Ishikawa (cell line): Measurements from ENCODE around the gene TSPAN8.

Source experiments
- CEBPB ChIP-seq: IDR thresholded peaks from 2 replicates; pipeline ENCODE4 v1.6.1; 2012
- CREB1 ChIP-seq: IDR thresholded peaks from 2 replicates; pipeline ENCODE4 v1.6.1; 2012; ENCODE audit warnings: low read depth
- EGR1 ChIP-seq: IDR thresholded peaks from 2 replicates; pipeline ENCODE4 v1.6.1; 2012
- EP300 ChIP-seq: IDR thresholded peaks from 2 replicates; pipeline ENCODE4 v1.6.1; 2012; ENCODE audit warnings: borderline replicate concordance
- FOXM1 ChIP-seq: IDR thresholded peaks from 2 replicates; pipeline ENCODE4 v1.6.1; 2012; ENCODE audit warnings: low read depth, borderline replicate concordance
- NFIC ChIP-seq: IDR thresholded peaks from 2 replicates; pipeline ENCODE4 v1.6.1; 2012
- RAD21 ChIP-seq: IDR thresholded peaks from 2 replicates; pipeline ENCODE4 v1.6.1; 2012; ENCODE audit warnings: low read depth
- TAF1 ChIP-seq: IDR thresholded peaks from 2 replicates; pipeline ENCODE4 v1.6.1; 2012; ENCODE audit warnings: low read depth, mild to moderate bottlenecking
- TCF12 ChIP-seq: IDR thresholded peaks from 2 replicates; pipeline ENCODE4 v1.6.1; 2012; ENCODE audit warnings: low read depth
- TEAD4 ChIP-seq: IDR thresholded peaks from 2 replicates; pipeline ENCODE4 v1.6.1; 2012
- YY1 ChIP-seq: IDR thresholded peaks from 2 replicates; pipeline ENCODE4 v1.6.1; 2012; ENCODE audit warnings: low read depth
- ZBTB7A ChIP-seq: IDR thresholded peaks from 2 replicates; pipeline ENCODE4 v1.6.1; 2012; ENCODE audit warnings: low read depth
- TF ChIP-seq, protein P1 (sequence below): IDR thresholded peaks from 2 replicates; pipeline ENCODE4 v1.6.1; 2012; ENCODE audit warnings: low read depth, mild to moderate bottlenecking
- TF ChIP-seq, protein P2 (sequence below): IDR thresholded peaks from 2 replicates; pipeline ENCODE4 v1.6.1; 2012
- TF ChIP-seq, protein P3 (sequence below): IDR thresholded peaks from 2 replicates; pipeline ENCODE4 v1.6.1; 2012

The TSPAN8 gene

DNA sequence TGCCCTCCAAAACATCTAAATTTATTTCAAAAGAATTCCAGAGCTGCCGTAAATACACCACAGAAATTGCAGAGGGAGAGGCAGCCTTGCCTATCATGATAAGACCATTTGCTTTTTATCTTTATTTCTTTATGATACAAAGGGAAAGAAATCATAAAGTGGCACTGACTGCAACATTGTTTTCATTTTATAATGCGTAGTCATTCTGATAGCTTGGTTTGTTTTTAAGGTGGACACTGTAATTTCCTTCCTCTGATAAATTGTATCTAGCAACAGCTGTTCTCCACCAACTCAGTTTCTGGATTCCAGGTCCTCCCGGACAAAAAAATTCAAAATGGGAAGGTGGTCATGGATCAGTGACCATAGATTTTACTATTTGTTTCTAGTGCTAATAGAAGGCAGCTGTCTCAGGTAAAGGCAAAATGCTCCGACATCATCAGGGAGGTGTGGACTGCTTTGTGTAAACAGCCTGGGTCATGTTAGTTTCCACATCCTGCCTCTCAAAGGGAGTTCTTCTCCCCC lies 623 bp upstream of the TSPAN8 start:
- TF ChIP-seq EP300 (no peak), FOXM1 (no peak), EGR1 (no peak), TEAD4 (no peak), YY1 (no peak), TCF12 (no peak), NFIC (no peak), RAD21 (no peak), TAF1 (no peak), CEBPB (no peak), CREB1 (no peak), ZBTB7A (no peak)
- TF ChIP-seq, protein P1, sequence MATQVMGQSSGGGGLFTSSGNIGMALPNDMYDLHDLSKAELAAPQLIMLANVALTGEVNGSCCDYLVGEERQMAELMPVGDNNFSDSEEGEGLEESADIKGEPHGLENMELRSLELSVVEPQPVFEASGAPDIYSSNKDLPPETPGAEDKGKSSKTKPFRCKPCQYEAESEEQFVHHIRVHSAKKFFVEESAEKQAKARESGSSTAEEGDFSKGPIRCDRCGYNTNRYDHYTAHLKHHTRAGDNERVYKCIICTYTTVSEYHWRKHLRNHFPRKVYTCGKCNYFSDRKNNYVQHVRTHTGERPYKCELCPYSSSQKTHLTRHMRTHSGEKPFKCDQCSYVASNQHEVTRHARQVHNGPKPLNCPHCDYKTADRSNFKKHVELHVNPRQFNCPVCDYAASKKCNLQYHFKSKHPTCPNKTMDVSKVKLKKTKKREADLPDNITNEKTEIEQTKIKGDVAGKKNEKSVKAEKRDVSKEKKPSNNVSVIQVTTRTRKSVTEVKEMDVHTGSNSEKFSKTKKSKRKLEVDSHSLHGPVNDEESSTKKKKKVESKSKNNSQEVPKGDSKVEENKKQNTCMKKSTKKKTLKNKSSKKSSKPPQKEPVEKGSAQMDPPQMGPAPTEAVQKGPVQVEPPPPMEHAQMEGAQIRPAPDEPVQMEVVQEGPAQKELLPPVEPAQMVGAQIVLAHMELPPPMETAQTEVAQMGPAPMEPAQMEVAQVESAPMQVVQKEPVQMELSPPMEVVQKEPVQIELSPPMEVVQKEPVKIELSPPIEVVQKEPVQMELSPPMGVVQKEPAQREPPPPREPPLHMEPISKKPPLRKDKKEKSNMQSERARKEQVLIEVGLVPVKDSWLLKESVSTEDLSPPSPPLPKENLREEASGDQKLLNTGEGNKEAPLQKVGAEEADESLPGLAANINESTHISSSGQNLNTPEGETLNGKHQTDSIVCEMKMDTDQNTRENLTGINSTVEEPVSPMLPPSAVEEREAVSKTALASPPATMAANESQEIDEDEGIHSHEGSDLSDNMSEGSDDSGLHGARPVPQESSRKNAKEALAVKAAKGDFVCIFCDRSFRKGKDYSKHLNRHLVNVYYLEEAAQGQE: no peak
- TF ChIP-seq, protein P2, sequence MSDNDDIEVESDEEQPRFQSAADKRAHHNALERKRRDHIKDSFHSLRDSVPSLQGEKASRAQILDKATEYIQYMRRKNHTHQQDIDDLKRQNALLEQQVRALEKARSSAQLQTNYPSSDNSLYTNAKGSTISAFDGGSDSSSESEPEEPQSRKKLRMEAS: no peak
- TF ChIP-seq, protein P3, sequence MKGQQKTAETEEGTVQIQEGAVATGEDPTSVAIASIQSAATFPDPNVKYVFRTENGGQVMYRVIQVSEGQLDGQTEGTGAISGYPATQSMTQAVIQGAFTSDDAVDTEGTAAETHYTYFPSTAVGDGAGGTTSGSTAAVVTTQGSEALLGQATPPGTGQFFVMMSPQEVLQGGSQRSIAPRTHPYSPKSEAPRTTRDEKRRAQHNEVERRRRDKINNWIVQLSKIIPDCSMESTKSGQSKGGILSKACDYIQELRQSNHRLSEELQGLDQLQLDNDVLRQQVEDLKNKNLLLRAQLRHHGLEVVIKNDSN: no peak

DNA sequence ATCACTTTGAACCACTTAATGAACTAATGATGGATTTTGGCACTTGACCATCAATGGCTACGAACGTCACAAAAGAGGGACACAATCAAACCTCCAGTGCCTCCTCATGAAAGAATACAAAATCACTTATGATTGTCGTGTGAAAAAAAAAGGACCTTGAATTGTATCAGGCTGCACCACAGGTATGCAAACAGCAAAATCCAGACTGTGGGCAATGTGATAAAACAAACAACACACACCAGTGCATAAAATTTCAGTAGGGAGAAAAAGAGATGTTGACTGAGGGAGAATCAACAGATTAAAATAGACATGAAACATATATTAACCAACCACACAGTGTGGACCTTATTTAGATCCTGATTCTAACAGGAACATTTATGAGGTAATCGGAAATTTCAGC lies 2.6 kb downstream of the TSPAN8 start:
- TF ChIP-seq TCF12: no peak

- no peak for TF ChIP-seq NFIC
Observed at GRCh38 chr12:71152851-71153250, 4.9 kb downstream of the TSPAN8 start.

- TF ChIP-seq, protein P2: no peak
- TF ChIP-seq RAD21: no peak
- no peak for TF ChIP-seq ZBTB7A
- no peak for TF ChIP-seq YY1
- no peak for TF ChIP-seq TCF12
Observed at GRCh38 chr12:71144682-71145081, 13.1 kb downstream of the TSPAN8 start.

GRCh38 chr12:71142956-71143355 lies 14.8 kb downstream of the TSPAN8 start:
- TF ChIP-seq NFIC: no peak
- no peak for TF ChIP-seq RAD21
- no peak for TF ChIP-seq FOXM1
- no peak for TF ChIP-seq ZBTB7A
- no peak for TF ChIP-seq TEAD4
- no peak for TF ChIP-seq CREB1
- no peak for TF ChIP-seq TAF1
- TF ChIP-seq EP300: no peak
- no peak for TF ChIP-seq EGR1

DNA sequence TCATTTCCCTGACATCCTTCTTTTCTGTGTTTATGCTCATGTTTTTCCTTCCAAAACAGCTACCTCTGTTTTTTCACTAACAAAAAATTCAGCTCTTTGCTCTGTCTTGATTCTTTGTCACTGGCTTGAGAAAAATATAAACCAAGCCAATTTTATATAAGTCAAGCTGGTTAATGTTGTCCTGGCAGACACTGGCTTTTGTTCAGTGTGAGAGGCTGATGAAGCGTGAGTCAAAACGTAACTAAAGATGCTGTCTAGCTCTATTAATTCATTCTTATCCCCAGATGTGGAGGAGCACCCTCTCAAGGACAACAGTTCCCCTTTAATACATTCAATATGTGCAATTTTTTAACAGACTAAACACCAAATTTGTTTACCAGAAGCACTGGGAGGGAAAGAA lies 15.8 kb downstream of the TSPAN8 start:
- TF ChIP-seq CREB1 (no peak), CEBPB (no peak)

DNA sequence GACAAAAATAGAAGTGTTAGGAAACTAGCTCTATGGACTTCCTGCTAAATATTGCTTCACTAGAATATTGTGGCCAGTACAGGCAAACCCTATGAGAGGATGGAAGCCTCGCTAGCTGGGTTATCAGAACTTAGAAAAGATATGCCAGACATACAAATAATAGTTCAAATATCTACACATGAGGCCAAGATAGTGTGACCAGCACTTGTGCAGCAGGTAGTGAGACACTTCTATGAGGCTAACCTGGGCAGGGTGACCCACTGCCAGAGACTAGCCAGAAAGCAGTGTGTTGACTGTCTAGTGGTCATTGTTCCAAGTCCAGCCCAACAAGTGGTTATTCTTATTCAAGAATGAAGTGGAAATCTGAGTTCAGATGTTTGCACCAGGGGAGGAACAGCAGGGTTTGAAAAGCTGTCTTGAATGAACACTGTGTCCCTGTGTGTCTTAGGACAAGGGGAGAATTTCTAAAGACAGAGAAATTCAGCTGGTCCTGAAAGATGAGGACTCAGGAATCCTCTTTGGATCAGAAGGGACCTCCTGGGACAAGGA lies 16.3 kb downstream of the TSPAN8 start:
- TF ChIP-seq, protein P2: no peak
- TF ChIP-seq EP300 (no peak), RAD21 (no peak), ZBTB7A (no peak), NFIC (no peak), EGR1 (no peak), TCF12 (no peak), FOXM1 (no peak), CEBPB (no peak), CREB1 (no peak)
- TF ChIP-seq, protein P1: no peak
- TF ChIP-seq, protein P3: no peak
